CD14-positive monocyte (primary cell): ENCODE data around the gene RFX1. TPM values are rescaled to one million over a fixed set of nuclear protein-coding genes. Genes with fewer than 3 reads are reported as not detected.

Experiments
- DNase-seq, 3 donors: peaks; one replicate each; pipeline ENCODE4 v3.0.0-alpha.2; 2011 to 2022
- H2AFZ ChIP-seq: 2 replicates; pipeline ENCODE4 v1.6.0; 2012; ENCODE audit warnings: mild to moderate bottlenecking, low read depth, low read length, inconsistent platforms; ENCODE audit not compliant: insufficient read depth, poor library complexity, severe bottlenecking
- H3K27ac ChIP-seq, 2 donors: 1 replicate in 1 of 2; 2 replicates in 1 of 2; pipeline ENCODE4 v1.5.1; 2012 to 2013; ENCODE audit warnings: low read length in 2 of 2, control low read depth in 1 of 2, inconsistent platforms in 1 of 2, low read depth in 1 of 2, mild to moderate bottlenecking in 1 of 2
- H3K27me3 ChIP-seq, 2 donors: one replicate each; pipeline versions ENCODE4 v1.6.0 to v1.6.1; 2011 to 2013; ENCODE audit warnings: low read length in 2 of 2; ENCODE audit not compliant: control insufficient read depth in 2 of 2, insufficient read depth in 2 of 2
- H3K36me3 ChIP-seq, 2 donors: replicated peaks in 1 of 2; 1 replicate in 1 of 2; 2 replicates in 1 of 2; pipeline versions ENCODE4 v1.5.1 to v1.6.1; 2012 to 2013; ENCODE audit warnings: low read length in 2 of 2, control low read depth in 1 of 2, inconsistent platforms in 1 of 2, mild to moderate bottlenecking in 1 of 2; ENCODE audit not compliant: insufficient read depth in 2 of 2, control insufficient read depth in 1 of 2
- H3K4me1 ChIP-seq, 2 donors: 1 replicate in 1 of 2; 2 replicates in 1 of 2; pipeline versions ENCODE4 v1.5.1 to v1.6.1; 2012 to 2013; ENCODE audit warnings: low read length in 2 of 2, control low read depth in 1 of 2, inconsistent platforms in 1 of 2, mild to moderate bottlenecking in 1 of 2, moderate library complexity in 1 of 2; ENCODE audit not compliant: insufficient read depth in 2 of 2, control insufficient read depth in 1 of 2
- H3K4me2 ChIP-seq: replicated peaks from 2 replicates; pipeline ENCODE3; 2012; ENCODE audit warnings: low read length, moderate library complexity, mild to moderate bottlenecking; ENCODE audit not compliant: poor library complexity, severe bottlenecking; ENCODE audit errors: extremely low read depth
- H3K4me3 ChIP-seq, 3 experiments: fragments of 200-600 bp in 1 of 3; sonication (generic) in 1 of 3; replicated peaks in 1 of 3; 1 replicate in 2 of 3; 2 replicates in 1 of 3; pipeline ENCODE4 v1.5.1; 2011 to 2013; ENCODE audit warnings: low read length in 3 of 3, mild to moderate bottlenecking in 3 of 3, control low read depth in 2 of 3, low read depth in 2 of 3, inconsistent platforms in 1 of 3, moderate library complexity in 1 of 3
- H3K79me2 ChIP-seq: 2 replicates; pipeline ENCODE4 v1.6.0; 2012; ENCODE audit warnings: mild to moderate bottlenecking, control low read depth, inconsistent platforms, low read length, moderate library complexity; ENCODE audit not compliant: insufficient read depth
- H3K9ac ChIP-seq: 2 replicates; pipeline ENCODE4 v1.6.0; 2017; ENCODE audit warnings: low read length, mild to moderate bottlenecking; ENCODE audit not compliant: insufficient read depth, poor library complexity, severe bottlenecking
- H3K9me3 ChIP-seq, 2 donors: replicated peaks in 1 of 2; 1 replicate in 1 of 2; 2 replicates in 1 of 2; pipeline versions ENCODE4 v1.5.1 to v1.6.1; 2012 to 2013; ENCODE audit warnings: low read length in 2 of 2, control low read depth in 1 of 2; ENCODE audit not compliant: control insufficient read depth in 1 of 2, insufficient read depth in 1 of 2
- H4K20me1 ChIP-seq: 2 replicates; pipeline ENCODE4 v1.6.0; 2012; ENCODE audit warnings: mild to moderate bottlenecking, low read length, control low read depth, moderate library complexity; ENCODE audit not compliant: insufficient read depth
- H3K27ac Mint-ChIP-seq, 7 donors: one replicate each; pipeline ENCODE4 v1.8.0; 2020; ENCODE audit warnings: mild to moderate bottlenecking in 7 of 7, mixed read lengths in 7 of 7, moderate library complexity in 6 of 7, inconsistent platforms in 2 of 7
- H3K27me3 Mint-ChIP-seq, 3 donors: one replicate each; pipeline ENCODE4 v1.8.0; 2021 to 2022; ENCODE audit warnings: low read depth in 3 of 3, mild to moderate bottlenecking in 3 of 3, mixed read lengths in 3 of 3, moderate library complexity in 3 of 3, inconsistent platforms in 1 of 3
- H3K36me3 Mint-ChIP-seq, 2 donors: one replicate each; pipeline ENCODE4 v1.8.0; 2020; ENCODE audit warnings: mixed read lengths in 2 of 2, inconsistent platforms in 1 of 2, mild to moderate bottlenecking in 1 of 2
- H3K4me1 Mint-ChIP-seq: one replicate; pipeline ENCODE4 v1.8.0; 2020; ENCODE audit warnings: mild to moderate bottlenecking, mixed read lengths
- H3K4me3 Mint-ChIP-seq, 2 donors: one replicate each; pipeline ENCODE4 v1.8.0; 2020; ENCODE audit warnings: mild to moderate bottlenecking in 2 of 2, mixed read lengths in 2 of 2, moderate library complexity in 1 of 2
- H3K9me3 Mint-ChIP-seq, 7 donors: one replicate each; pipeline ENCODE4 v1.8.0; 2020 to 2022; ENCODE audit warnings: mixed read lengths in 7 of 7, mild to moderate bottlenecking in 6 of 7, moderate library complexity in 6 of 7, inconsistent platforms in 2 of 7
- WGBS: methylation state at CpG from one replicate; pipeline ENCODE4 v1.1.5; 2013; ENCODE audit warnings: missing lambda C conversion rate; ENCODE audit not compliant: insufficient coverage; 5-methylcytosine and 5-hydroxymethylcytosine counted together
- intact Hi-C, 2 donors: fragments of 100-400 bp; cut with micrococcal nuclease; formaldehyde crosslinking; loops; one replicate each; pipeline versions ENCODE4 v1.15.0 to v1.15.1; 2023
- polyA plus RNA-seq, 3 donors: library from polyadenylated mRNA; depleted of rRNA in 1 of 3; unstranded in 2 of 3; stranded (reverse) in 1 of 3; fragments of 300-500 nt in 2 of 3; fragments of >200 nt in 1 of 3; fragmentation: Illumina TruSeq in 2 of 3; gene quantifications; 1 replicate in 2 of 3; 2 replicates in 1 of 3; pipeline ENCODE4 v1.2.3, GENCODE V29; 2012 to 2021
- TF ChIP-seq, protein P1 (sequence below): fragments of 200-600 bp; IDR thresholded peaks from one replicate; pipeline ENCODE4 v1.8.0; 2022; ENCODE audit warnings: antibody characterized with exemption, mild to moderate bottlenecking

The RFX1 gene
- polyA plus RNA-seq, 3 donors: 0.89 to 12.8 (median 0.95) TPM

DNA sequence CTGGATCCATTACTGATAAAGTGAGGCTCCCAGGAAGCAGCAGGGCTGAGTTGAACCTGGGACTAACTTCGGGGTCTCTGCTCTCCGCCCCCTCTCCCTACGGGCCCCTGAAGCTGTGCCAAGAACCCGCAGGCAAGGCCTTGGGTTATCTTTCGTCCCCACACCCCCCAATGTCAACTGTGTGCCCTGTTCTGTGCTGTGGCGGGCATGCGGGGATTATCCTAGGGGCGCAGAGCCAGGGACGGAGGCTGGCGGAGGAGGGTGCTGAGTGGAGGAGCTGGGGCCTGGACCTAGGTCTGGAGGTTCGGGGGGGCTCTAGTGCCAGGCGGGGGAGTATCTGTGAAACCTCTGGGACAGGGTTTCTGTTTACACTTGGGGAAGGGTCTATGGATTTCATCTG lies 26.4 kb downstream of the RFX1 start:
- peak overlapping the region; percentile 36 to 76 for H3K27ac ChIP-seq
- peaks cover 4% of the 10 kb centered on the region for H3K79me2 ChIP-seq
- H3K27ac Mint-ChIP-seq: peak overlapping the region in 5 of 7 donors; percentile 71 to 84 (median 74)
- H3K27me3 ChIP-seq: no peaks in the 10 kb centered on the region
- H3K4me2 ChIP-seq: peak overlapping the region; percentile 73
- H3K9me3 Mint-ChIP-seq: no peaks in the 10 kb centered on the region
- H3K4me1 ChIP-seq: peaks cover 33 to 50% of the 10 kb centered on the region in 2 donors
- H3K4me3 Mint-ChIP-seq: peak overlapping the region; percentile 76 to 84
- no peak overlapping the region for H2AFZ ChIP-seq
- H3K27me3 Mint-ChIP-seq: peaks cover 0 to 3% (median 0%) of the 10 kb centered on the region in 3 donors
- intact Hi-C loops: no loop called here
- peak overlapping the region; percentile 72 for H3K9ac ChIP-seq
- H4K20me1 ChIP-seq: no peaks in the 10 kb centered on the region
- peaks cover 13 to 41% of the 10 kb centered on the region in 2 donors for H3K36me3 ChIP-seq
- H3K9me3 ChIP-seq: no peaks in the 10 kb centered on the region
- no peak for DNase-seq
- H3K36me3 Mint-ChIP-seq: peaks cover 34 to 53% of the 10 kb centered on the region in 2 donors
- H3K4me1 Mint-ChIP-seq: peaks cover 38% of the 10 kb centered on the region
- TF ChIP-seq, protein P1, sequence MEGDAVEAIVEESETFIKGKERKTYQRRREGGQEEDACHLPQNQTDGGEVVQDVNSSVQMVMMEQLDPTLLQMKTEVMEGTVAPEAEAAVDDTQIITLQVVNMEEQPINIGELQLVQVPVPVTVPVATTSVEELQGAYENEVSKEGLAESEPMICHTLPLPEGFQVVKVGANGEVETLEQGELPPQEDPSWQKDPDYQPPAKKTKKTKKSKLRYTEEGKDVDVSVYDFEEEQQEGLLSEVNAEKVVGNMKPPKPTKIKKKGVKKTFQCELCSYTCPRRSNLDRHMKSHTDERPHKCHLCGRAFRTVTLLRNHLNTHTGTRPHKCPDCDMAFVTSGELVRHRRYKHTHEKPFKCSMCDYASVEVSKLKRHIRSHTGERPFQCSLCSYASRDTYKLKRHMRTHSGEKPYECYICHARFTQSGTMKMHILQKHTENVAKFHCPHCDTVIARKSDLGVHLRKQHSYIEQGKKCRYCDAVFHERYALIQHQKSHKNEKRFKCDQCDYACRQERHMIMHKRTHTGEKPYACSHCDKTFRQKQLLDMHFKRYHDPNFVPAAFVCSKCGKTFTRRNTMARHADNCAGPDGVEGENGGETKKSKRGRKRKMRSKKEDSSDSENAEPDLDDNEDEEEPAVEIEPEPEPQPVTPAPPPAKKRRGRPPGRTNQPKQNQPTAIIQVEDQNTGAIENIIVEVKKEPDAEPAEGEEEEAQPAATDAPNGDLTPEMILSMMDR: no peak
- 54% methylated on average over 7 of the region's 12 CpGs for WGBS
- peak overlapping the region in 2 of 3 experiments; percentile 45 to 78 for H3K4me3 ChIP-seq

DNA sequence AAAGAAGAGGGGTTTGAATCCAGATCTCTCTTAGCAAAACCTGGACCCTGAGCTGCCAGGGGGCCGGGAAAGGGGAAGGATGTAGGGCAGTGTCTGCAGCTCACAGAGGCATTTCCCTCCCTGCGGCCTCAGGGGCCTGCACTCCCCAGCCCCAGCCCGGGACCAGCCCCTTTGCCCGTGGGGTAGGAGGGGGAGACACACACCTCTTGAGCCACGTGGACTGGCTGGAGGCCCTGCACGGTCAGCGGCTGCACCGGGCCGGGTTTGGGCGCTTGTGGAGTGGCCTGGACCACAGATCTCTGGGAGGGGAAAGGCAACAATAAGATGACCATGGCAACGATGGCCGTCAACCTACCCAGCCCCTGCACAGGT lies 26.9 kb downstream of the RFX1 start:
- peak overlapping the region; percentile 33 to 78 (median 45) for H3K4me3 ChIP-seq
- peak overlapping the region; percentile 36 to 76 for H3K27ac ChIP-seq
- peak in 2 of 3 donors; percentile 34 to 43 for DNase-seq
- H3K4me1 Mint-ChIP-seq: peaks cover 34% of the 10 kb centered on the region
- TF ChIP-seq, protein P1: no peak
- H4K20me1 ChIP-seq: no peaks in the 10 kb centered on the region
- H3K9me3 ChIP-seq: no peaks in the 10 kb centered on the region
- H3K27me3 ChIP-seq: no peaks in the 10 kb centered on the region
- H3K4me2 ChIP-seq: peak overlapping the region; percentile 73
- 6% methylated on average over 12 of the region's 12 CpGs for WGBS
- H2AFZ ChIP-seq: peak overlapping the region; percentile 78
- peak overlapping the region; percentile 72 for H3K9ac ChIP-seq
- intact Hi-C loops: no loop called here
- peaks cover 28 to 46% of the 10 kb centered on the region in 2 donors for H3K4me1 ChIP-seq
- peak overlapping the region in 6 of 7 donors; percentile 53 to 84 (median 72) for H3K27ac Mint-ChIP-seq
- peaks cover under 1% of the 10 kb centered on the region for H3K79me2 ChIP-seq
- H3K36me3 Mint-ChIP-seq: peaks cover 38 to 58% of the 10 kb centered on the region in 2 donors
- H3K9me3 Mint-ChIP-seq: no peaks in the 10 kb centered on the region
- H3K36me3 ChIP-seq: peaks cover 17 to 45% of the 10 kb centered on the region in 2 donors
- peak overlapping the region; percentile 76 to 84 for H3K4me3 Mint-ChIP-seq
- H3K27me3 Mint-ChIP-seq: peaks cover 0 to 3% (median 0%) of the 10 kb centered on the region in 3 donors
